ENCODE results near the gene ARHGEF5. TPM values are rescaled to one million over a fixed set of nuclear protein-coding genes. Genes with fewer than 3 reads are reported as not detected.

ARHGEF5 gene
- total and polyA plus RNA-seq, 12 donors, result 0.46 to 3.9 (median 1.8) TPM

DNA sequence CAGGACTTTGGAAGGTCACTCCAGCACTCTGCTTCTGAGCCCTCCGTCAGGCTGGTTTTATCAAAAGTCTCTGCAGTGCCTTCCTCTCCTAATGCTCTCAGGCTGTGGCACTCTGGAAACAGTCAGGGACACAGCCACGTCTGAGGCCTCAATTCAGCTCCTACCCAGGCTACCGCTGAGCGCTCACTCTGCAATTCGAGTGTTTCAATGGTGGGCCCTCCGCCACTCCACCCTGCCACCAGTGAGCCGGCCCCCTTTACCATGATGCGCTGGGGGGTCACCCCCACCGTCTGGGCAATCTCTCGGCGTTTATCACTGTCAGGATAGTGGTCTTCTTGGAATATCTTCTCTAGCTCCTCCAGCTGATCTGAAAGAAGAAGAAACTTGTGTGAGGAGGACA, 44.7 kb downstream of the ARHGEF5 start:
- no peak for ATAC-seq
- Histone ChIP-seq H3K27ac (no peak overlapping the region), H3K4me1 (no peaks in the 10 kb centered on the region), H3K27me3 (peaks cover 0 to 17% (median 0%) of the 10 kb centered on the region in 7 donors), H3K9me3 (no peaks in the 10 kb centered on the region), H3K4me3 (no peak overlapping the region), H3K36me3 (no peaks in the 10 kb centered on the region)
- TF ChIP-seq, protein P1, sequence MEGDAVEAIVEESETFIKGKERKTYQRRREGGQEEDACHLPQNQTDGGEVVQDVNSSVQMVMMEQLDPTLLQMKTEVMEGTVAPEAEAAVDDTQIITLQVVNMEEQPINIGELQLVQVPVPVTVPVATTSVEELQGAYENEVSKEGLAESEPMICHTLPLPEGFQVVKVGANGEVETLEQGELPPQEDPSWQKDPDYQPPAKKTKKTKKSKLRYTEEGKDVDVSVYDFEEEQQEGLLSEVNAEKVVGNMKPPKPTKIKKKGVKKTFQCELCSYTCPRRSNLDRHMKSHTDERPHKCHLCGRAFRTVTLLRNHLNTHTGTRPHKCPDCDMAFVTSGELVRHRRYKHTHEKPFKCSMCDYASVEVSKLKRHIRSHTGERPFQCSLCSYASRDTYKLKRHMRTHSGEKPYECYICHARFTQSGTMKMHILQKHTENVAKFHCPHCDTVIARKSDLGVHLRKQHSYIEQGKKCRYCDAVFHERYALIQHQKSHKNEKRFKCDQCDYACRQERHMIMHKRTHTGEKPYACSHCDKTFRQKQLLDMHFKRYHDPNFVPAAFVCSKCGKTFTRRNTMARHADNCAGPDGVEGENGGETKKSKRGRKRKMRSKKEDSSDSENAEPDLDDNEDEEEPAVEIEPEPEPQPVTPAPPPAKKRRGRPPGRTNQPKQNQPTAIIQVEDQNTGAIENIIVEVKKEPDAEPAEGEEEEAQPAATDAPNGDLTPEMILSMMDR (IDR thresholded peaks at IDR 0.05), result no peak
- WGBS, 2 donors, result 82% methylated on average over 11 of the region's 11 CpGs
- DNase-seq, result no peak
- intact Hi-C loops (cut with DNase I), result loop anchor here in 1 of 10 donors (10.0 kb wide), 1 partner anchor 495 kb away; the partner anchor contains the start of gene TCAF1

DNA sequence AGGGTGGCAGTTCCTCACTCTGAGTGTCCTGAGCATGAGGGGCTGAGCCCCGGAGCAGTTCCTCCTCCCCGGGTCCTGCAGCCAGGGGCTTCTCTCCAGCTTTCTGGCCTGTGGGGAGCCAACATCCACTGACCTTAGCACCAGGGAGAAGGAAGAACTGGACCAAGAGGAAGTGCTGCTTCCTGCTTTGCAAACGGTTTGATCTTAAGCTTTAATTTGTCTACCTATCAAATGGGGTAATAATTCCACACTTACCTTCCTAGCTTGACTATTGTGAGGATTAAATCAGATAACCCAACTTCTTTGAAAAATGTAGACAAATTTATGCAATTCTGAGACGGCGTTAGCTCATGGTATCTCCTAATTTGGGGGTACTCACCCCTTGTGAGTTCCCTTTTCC, 46.3 kb downstream of the ARHGEF5 start:
- no peaks in the 10 kb centered on the region for H3K36me3 ChIP-seq
- ATAC-seq (no peak), DNase-seq (no peak)
- no peak overlapping the region for H3K27ac ChIP-seq
- H3K9me3 ChIP-seq, result no peaks in the 10 kb centered on the region
- no peak overlapping the region for H3K4me3 ChIP-seq
- intact Hi-C loops (cut with DNase I), result no loop called here
- WGBS, 2 donors, result 59 to 72% methylated on average over 5 of the region's 5 CpGs
- H3K4me1 ChIP-seq, result no peaks in the 10 kb centered on the region
- TF ChIP-seq, protein P1 (IDR thresholded peaks at IDR 0.05), result no peak
- peaks cover 0 to 17% (median 0%) of the 10 kb centered on the region in 7 donors for H3K27me3 ChIP-seq

DNA sequence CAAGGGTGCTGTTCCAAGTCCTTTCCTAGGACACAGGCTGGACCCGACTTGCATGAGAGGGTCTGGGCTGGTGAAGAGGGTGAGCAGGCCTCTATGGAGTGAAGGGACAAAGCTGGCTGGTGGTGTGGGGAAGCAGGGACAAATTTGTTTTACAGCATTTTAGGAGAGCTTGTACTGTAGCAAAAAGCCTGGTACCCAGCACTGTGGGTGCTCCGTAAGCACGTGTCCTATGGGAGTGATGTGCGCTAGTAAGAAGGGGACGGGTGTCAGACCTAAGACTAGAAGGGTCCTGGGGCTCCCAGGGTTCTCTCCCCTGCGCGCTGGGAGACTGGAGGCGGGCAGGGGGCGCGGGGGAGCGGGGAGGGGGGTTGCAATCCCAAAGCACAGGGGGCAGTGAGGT, 47.9 kb downstream of the ARHGEF5 start:
- DNase-seq, result no peak
- H3K27ac ChIP-seq, result no peak overlapping the region
- no peaks in the 10 kb centered on the region for H3K36me3 ChIP-seq
- no peak overlapping the region for H3K4me3 ChIP-seq
- TF ChIP-seq, protein P1 (IDR thresholded peaks at IDR 0.05), result no peak
- H3K9me3 ChIP-seq, result no peaks in the 10 kb centered on the region
- peaks cover 0 to 14% (median 0%) of the 10 kb centered on the region in 7 donors for H3K27me3 ChIP-seq
- H3K4me1 ChIP-seq, result peaks cover 0 to 5% (median 0%) of the 10 kb centered on the region in 9 donors
- intact Hi-C loops (cut with DNase I), result no loop called here
- ATAC-seq, result no peak
- 94 to 97% methylated on average over 11 of the region's 11 CpGs for WGBS, 2 donors

DNA sequence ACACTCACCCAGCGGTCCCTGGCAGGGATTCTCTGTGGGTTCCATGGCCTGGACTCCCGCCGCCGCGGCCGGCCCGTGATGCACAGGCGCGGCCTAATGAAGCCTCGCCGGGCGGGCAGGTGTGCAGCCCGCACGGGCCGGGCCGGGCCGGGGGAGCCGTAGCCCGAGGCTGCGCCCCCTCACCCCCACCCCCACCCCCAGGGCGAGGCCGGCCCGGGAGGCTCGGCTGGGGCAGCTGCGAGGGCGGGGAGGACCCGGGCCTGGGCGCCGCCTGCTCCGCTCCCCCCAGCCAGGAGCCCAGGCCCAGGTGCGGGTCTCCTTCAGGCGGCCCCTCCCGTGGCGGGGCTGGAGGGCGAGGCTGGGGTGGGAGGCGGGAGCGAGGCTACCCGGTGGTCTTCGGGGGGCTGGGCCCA, 48.5 kb downstream of the ARHGEF5 start, which contains the start of gene NOBOX:
Gene NOBOX, minus strand, starts transcription at position 45 of the 413 bp plus-strand sequence.
- peaks cover 0 to 14% (median 0%) of the 10 kb centered on the region in 7 donors for H3K27me3 ChIP-seq
- WGBS, 2 donors, result 92 to 99% methylated on average over 26 to 39 of the region's 39 CpGs

More for the DNA sequence above, 48.5 kb downstream of the ARHGEF5 start, which contains the start of gene NOBOX:
- no peak within 1 kb of the TSS for H3K4me3 ChIP-seq
- H3K27ac ChIP-seq, result no peak within 1 kb of the TSS
- intact Hi-C loops (cut with DNase I), result no loop called here
- TF ChIP-seq, protein P1 (IDR thresholded peaks at IDR 0.05), result no peak
- peaks cover 0 to 5% (median 0%) of the 10 kb centered on the region in 9 donors for H3K4me1 ChIP-seq
- no peaks in the 10 kb centered on the region for H3K36me3 ChIP-seq
- H3K9me3 ChIP-seq, result no peaks in the 10 kb centered on the region
- no peak for ATAC-seq
- DNase-seq, result no peak

Data from heart right ventricle (tissue), 16 donors.